ENCODE data around the gene PINLYP. TPM values are rescaled to one million over a fixed set of nuclear protein-coding genes. Genes with fewer than 3 reads are reported as not detected.
"Not testable (repeated sequence)": the region's sequence is repeated elsewhere in the genome, so short reads cannot be mapped to it uniquely, and the experiment has no call there.

Gene PINLYP
- total and polyA plus RNA-seq, 2 donors, result 12.3 to 16.0 TPM

DNA sequence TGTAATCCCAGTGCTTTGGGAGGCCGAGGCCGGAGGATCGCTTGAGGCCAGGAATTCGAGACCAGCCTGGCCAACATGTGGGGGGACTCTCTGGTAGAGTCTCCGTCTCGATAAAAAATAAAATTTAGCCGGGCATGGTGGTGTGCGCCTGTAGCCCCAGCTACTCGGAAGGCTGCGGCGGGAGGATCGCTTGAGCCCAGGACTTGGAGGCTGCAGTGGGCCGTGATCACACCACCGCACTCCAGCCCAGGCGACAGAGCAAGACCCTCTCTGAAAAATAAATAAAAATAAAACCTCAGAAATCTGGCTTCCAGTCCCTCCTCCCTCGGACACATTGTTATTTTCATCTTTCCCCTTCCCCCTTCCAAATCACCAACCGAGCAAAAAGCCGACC, 20.0 kb downstream of the PINLYP start:
- DNase-seq (ENCODE audit: low read depth in 6 of 9, low spot score in 9 of 9), result no peak
- H3K36me3 ChIP-seq (ENCODE audit: control insufficient read depth in 2 of 2, insufficient read depth in 2 of 2, low read length in 1 of 2), result peaks cover 37 to 48% of the 10 kb centered on the region in 2 donors
- H3K27me3 ChIP-seq (ENCODE audit: control insufficient read depth in 2 of 2, insufficient read depth in 1 of 2, low read length in 1 of 2), result no peaks in the 10 kb centered on the region
- peak overlapping the region; percentile 80 to 82 for H3K27ac ChIP-seq (ENCODE audit: low read depth in 1 of 2, low read length in 1 of 2)
- H3K9me3 ChIP-seq (ENCODE audit: control insufficient read depth in 2 of 2, insufficient read depth in 1 of 2, low read length in 1 of 2), result no peaks in the 10 kb centered on the region
- peaks cover 14 to 35% of the 10 kb centered on the region in 2 donors for H3K4me1 ChIP-seq (ENCODE audit: control insufficient read depth in 2 of 2, insufficient read depth in 2 of 2, low read length in 2 of 2)
- under 1% methylated on average over 18 of the region's 18 CpGs for WGBS
- H3K4me3 ChIP-seq (ENCODE audit: low read length in 2 of 2), result peak overlapping the region; percentile 73 to 78

DNA sequence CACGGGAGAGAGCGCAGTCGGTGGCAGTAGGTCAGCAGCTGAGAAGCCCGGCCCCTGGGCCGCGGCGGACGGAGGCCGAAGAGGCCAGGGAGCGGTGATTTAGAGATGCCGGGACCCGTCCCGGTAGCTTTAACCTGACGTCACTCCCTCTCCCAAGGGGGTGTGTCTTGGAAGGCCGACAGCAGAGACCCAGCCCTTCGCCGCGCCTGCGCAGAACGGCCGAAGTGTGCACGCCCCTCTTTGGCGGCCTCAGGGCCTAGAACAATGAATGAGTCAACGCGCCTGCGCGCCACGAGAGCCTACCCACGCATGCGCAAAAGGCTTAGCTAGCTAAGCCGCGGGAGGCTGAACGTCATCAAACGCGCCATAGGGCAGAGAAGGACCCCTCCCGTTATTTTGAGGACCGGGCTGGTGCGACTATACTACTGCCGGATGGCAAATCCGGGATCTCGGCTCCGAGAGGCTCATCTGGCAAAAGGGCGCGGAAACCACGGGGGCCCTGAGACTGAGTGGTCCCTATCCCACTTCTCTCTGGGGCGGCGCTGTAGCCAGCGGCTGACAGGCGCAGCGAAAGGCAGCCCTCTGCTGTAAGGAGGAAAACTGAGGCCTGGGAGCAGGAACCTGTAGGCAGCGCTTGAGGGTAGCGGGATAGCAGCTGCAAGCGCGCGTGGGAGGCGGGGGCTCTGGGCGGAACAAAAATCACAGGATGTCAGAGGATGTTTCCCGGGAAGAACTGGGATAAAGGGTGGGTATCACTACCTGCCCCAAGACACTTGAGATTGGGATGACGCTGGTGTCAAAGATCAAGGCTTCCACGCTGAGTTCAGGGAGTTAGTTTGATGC, 20.6 kb downstream of the PINLYP start, which contains the start of the genes IRGQ and ZNF576:
Gene IRGQ (minus strand): TSS at position 136 of the 843 bp plus-strand sequence. CDS start 796 bp downstream, outside the sequence.
Gene ZNF576 (plus strand): TSS at position 597 of the 843 bp plus-strand sequence. CDS start 514 bp downstream, outside the sequence.
- Histone ChIP-seq H3K27me3 (ENCODE audit: control insufficient read depth in 2 of 2, insufficient read depth in 1 of 2, low read length in 1 of 2) (no peaks in the 10 kb centered on the region), H3K4me3 (ENCODE audit: low read length in 2 of 2) (peak within 1 kb of the TSS; percentile 73 to 78), H3K27ac (ENCODE audit: low read depth in 1 of 2, low read length in 1 of 2) (peak within 1 kb of the TSS; percentile 94 to 98), H3K4me1 (ENCODE audit: control insufficient read depth in 2 of 2, insufficient read depth in 2 of 2, low read length in 2 of 2) (peaks cover 14 to 35% of the 10 kb centered on the region in 2 donors), H3K36me3 (ENCODE audit: control insufficient read depth in 2 of 2, insufficient read depth in 2 of 2, low read length in 1 of 2) (peaks cover 40 to 47% of the 10 kb centered on the region in 2 donors), H3K9me3 (ENCODE audit: control insufficient read depth in 2 of 2, insufficient read depth in 1 of 2, low read length in 1 of 2) (no peaks in the 10 kb centered on the region)
- DNase-seq (ENCODE audit: low read depth in 6 of 9, low spot score in 9 of 9), result peak; percentile 99 to 100 (median 100)
- WGBS, result under 1% methylated on average over 60 of the region's 60 CpGs

DNA sequence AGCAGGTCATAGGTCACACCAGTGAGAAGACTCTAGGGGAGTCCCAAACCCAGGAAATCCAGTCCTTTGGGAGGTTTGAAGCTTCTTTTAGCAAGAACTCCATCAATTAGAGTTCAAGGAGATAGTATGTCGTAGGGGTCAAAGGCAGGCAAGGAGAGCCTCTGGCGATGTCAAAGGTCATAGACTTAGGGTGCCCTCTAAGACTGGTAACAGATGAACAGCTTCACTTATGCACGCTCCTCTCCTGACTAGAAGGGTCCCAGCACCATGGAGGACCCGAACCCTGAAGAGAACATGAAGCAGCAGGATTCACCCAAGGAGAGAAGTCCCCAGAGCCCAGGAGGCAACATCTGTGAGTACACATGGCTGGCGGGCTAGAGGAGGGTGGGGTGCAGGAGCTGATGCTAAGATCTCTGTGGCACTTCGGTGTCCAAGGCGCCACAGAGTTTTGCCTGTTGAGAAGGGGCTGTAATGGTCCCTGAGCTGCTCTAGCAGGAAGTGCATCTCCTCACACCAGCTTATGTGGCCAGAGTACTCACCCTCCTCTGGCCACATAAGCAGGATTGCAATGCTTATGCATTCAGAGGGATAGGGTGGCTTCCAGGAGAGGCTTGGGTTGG, 21.4 kb downstream of the PINLYP start:
- H3K27ac ChIP-seq (ENCODE audit: low read depth in 1 of 2, low read length in 1 of 2), result peak overlapping the region in 1 of 2 donors; percentile 94
- 31% methylated on average over 7 of the region's 7 CpGs for WGBS
- no peaks in the 10 kb centered on the region for H3K27me3 ChIP-seq (ENCODE audit: control insufficient read depth in 2 of 2, insufficient read depth in 1 of 2, low read length in 1 of 2)
- H3K4me3 ChIP-seq (ENCODE audit: low read length in 2 of 2), result peak overlapping the region; percentile 62 to 72
- DNase-seq (ENCODE audit: low read depth in 6 of 9, low spot score in 9 of 9), result peak in 1 of 9 donors; percentile 31
- peaks cover 46 to 47% of the 10 kb centered on the region in 2 donors for H3K36me3 ChIP-seq (ENCODE audit: control insufficient read depth in 2 of 2, insufficient read depth in 2 of 2, low read length in 1 of 2)
- H3K9me3 ChIP-seq (ENCODE audit: control insufficient read depth in 2 of 2, insufficient read depth in 1 of 2, low read length in 1 of 2), result no peaks in the 10 kb centered on the region
- peaks cover 14 to 35% of the 10 kb centered on the region in 2 donors for H3K4me1 ChIP-seq (ENCODE audit: control insufficient read depth in 2 of 2, insufficient read depth in 2 of 2, low read length in 2 of 2)

DNA sequence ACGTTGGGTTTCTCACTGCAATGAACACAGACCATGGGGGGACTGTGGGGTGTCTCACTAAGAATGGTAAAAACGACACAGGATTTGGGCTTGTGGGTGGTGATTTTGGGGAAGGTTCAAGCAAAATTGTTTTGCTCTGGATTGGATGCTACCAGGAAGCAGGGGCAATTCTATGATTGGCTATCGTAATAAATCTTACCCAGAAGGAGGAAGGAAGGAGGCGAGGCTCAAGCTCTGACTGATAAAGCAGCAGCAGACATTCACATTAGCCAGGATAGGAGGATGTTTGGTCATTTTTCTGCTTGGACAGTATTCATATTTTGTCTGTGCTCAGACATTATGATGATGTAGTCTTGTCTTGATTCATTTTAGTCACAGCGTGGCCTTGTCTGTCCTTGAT, 22.3 kb downstream of the PINLYP start:
- peaks cover 14 to 35% of the 10 kb centered on the region in 2 donors for H3K4me1 ChIP-seq (ENCODE audit: control insufficient read depth in 2 of 2, insufficient read depth in 2 of 2, low read length in 2 of 2)
- no peak overlapping the region for H3K4me3 ChIP-seq (ENCODE audit: low read length in 2 of 2)
- 55% methylated on average over 5 of the region's 5 CpGs for WGBS

DNA sequence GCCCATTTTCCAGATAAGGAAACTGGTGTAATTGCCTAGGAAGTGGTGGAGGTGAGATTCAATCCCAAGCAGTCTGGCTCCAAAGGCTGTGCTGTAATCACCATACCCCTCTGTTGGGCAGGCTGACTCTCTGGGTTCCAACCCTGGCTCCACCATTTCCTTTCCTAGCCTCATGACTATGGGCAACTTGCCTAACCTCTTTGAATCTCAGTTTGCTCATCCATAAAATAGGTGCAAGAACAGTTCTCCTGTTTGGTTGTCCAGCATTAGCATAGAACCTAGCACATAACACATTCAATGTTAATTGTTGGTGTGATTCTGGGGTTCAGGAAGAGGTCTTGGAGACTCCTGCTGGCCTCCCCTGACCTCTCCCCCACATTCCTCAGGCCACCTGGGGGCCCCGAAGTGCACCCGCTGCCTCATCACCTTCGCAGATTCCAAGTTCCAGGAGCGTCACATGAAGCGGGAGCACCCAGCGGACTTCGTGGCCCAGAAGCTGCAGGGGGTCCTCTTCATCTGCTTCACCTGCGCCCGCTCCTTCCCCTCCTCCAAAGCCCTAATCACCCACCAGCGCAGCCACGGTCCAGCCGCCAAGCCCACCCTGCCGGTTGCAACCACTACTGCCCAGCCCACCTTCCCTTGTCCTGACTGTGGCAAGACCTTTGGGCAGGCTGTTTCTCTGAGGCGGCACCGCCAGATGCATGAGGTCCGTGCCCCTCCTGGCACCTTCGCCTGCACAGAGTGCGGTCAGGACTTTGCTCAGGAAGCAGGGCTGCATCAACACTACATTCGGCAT, 23.0 kb downstream of the PINLYP start:
- H3K27ac ChIP-seq (ENCODE audit: low read depth in 1 of 2, low read length in 1 of 2), result no peak overlapping the region
- peaks cover 38 to 46% of the 10 kb centered on the region in 2 donors for H3K36me3 ChIP-seq (ENCODE audit: control insufficient read depth in 2 of 2, insufficient read depth in 2 of 2, low read length in 1 of 2)
- H3K9me3 ChIP-seq (ENCODE audit: control insufficient read depth in 2 of 2, insufficient read depth in 1 of 2, low read length in 1 of 2), result no peaks in the 10 kb centered on the region
- H3K27me3 ChIP-seq (ENCODE audit: control insufficient read depth in 2 of 2, insufficient read depth in 1 of 2, low read length in 1 of 2), result no peaks in the 10 kb centered on the region
- DNase-seq (ENCODE audit: low read depth in 6 of 9, low spot score in 9 of 9), result no peak
- no peak overlapping the region for H3K4me3 ChIP-seq (ENCODE audit: low read length in 2 of 2)
- 98% methylated on average over 19 of the region's 19 CpGs for WGBS
- H3K4me1 ChIP-seq (ENCODE audit: control insufficient read depth in 2 of 2, insufficient read depth in 2 of 2, low read length in 2 of 2), result peaks cover 14 to 35% of the 10 kb centered on the region in 2 donors

More for the DNA sequence above, 22.3 kb downstream of the PINLYP start:
- H3K9me3 ChIP-seq (ENCODE audit: control insufficient read depth in 2 of 2, insufficient read depth in 1 of 2, low read length in 1 of 2), result no peaks in the 10 kb centered on the region
- H3K27me3 ChIP-seq (ENCODE audit: control insufficient read depth in 2 of 2, insufficient read depth in 1 of 2, low read length in 1 of 2), result no peaks in the 10 kb centered on the region
- peaks cover 44 to 49% of the 10 kb centered on the region in 2 donors for H3K36me3 ChIP-seq (ENCODE audit: control insufficient read depth in 2 of 2, insufficient read depth in 2 of 2, low read length in 1 of 2)
- DNase-seq (ENCODE audit: low read depth in 6 of 9, low spot score in 9 of 9), result no peak
- H3K27ac ChIP-seq (ENCODE audit: low read depth in 1 of 2, low read length in 1 of 2), result no peak overlapping the region

DNA sequence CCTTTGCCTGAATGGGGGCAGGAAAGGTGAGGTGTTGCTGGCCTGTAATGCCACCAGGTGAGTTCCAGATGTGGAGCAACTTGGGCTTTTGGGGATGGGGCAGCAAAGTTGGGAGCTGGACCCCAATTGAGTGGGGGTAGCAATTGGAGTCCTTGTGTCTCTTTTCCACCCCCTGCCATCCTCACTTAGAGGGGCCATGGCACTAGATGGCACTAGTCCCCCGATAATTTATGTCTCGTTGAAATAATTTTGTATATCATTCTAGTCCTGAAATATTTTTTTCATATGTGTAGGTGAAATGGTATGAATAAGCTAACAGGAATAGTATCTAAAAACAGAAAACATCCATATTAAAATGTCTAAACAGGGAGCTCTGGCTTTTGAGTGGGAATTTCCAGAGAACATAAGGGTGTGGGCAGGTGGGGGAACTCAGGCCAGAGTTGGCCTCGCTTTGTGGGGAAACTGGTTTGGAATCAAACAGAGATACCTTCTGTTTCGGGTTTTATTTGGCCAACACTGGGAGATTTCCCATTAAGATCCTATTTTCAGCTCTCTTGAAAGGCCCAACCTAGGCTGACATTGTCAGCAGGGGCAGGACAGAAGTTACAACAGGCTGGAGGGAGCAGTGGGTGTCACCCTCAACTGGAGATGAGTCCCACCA, 24.2 kb downstream of the PINLYP start:
- Histone ChIP-seq H3K9me3 (ENCODE audit: control insufficient read depth in 2 of 2, insufficient read depth in 1 of 2, low read length in 1 of 2) (no peaks in the 10 kb centered on the region), H3K27me3 (ENCODE audit: control insufficient read depth in 2 of 2, insufficient read depth in 1 of 2, low read length in 1 of 2) (no peaks in the 10 kb centered on the region), H3K4me3 (ENCODE audit: low read length in 2 of 2) (no peak overlapping the region), H3K4me1 (ENCODE audit: control insufficient read depth in 2 of 2, insufficient read depth in 2 of 2, low read length in 2 of 2) (peaks cover 8 to 25% of the 10 kb centered on the region in 2 donors), H3K27ac (ENCODE audit: low read depth in 1 of 2, low read length in 1 of 2) (no peak overlapping the region), H3K36me3 (ENCODE audit: control insufficient read depth in 2 of 2, insufficient read depth in 2 of 2, low read length in 1 of 2) (peaks cover 33 to 41% of the 10 kb centered on the region in 2 donors)
- DNase-seq (ENCODE audit: low read depth in 6 of 9, low spot score in 9 of 9), result no peak
- 98% methylated on average over 4 of the region's 4 CpGs for WGBS

DNA sequence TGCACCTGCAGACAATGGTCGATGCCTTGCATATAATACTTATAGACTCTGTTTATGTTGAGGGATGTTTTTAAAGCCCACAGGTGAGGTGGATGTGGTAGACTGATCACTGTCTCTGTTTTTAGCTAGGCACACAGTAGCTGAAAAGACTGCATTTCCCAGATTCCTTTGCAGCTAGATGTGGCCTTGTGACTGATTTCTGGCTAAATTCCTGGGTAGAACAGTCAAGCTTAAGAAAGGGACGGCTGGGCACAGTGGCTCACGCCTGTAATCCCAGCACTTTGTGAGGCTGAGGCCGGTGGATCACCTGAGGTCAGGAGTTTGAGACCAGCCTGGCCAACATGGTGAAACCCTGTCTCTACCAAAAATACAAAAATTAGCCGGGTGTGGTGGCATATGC, 24.7 kb downstream of the PINLYP start:
- peaks cover 33 to 41% of the 10 kb centered on the region in 2 donors for H3K36me3 ChIP-seq (ENCODE audit: control insufficient read depth in 2 of 2, insufficient read depth in 2 of 2, low read length in 1 of 2)
- H3K27me3 ChIP-seq (ENCODE audit: control insufficient read depth in 2 of 2, insufficient read depth in 1 of 2, low read length in 1 of 2); H3K27ac ChIP-seq (ENCODE audit: low read depth in 1 of 2, low read length in 1 of 2); H3K9me3 ChIP-seq (ENCODE audit: control insufficient read depth in 2 of 2, insufficient read depth in 1 of 2, low read length in 1 of 2); DNase-seq (ENCODE audit: low read depth in 6 of 9, low spot score in 9 of 9); H3K4me3 ChIP-seq (ENCODE audit: low read length in 2 of 2): not testable (repeated sequence)
- H3K4me1 ChIP-seq (ENCODE audit: control insufficient read depth in 2 of 2, insufficient read depth in 2 of 2, low read length in 2 of 2), result peaks cover 6 to 20% of the 10 kb centered on the region in 2 donors
- WGBS, result 99% methylated on average over 5 of the region's 5 CpGs

DNA sequence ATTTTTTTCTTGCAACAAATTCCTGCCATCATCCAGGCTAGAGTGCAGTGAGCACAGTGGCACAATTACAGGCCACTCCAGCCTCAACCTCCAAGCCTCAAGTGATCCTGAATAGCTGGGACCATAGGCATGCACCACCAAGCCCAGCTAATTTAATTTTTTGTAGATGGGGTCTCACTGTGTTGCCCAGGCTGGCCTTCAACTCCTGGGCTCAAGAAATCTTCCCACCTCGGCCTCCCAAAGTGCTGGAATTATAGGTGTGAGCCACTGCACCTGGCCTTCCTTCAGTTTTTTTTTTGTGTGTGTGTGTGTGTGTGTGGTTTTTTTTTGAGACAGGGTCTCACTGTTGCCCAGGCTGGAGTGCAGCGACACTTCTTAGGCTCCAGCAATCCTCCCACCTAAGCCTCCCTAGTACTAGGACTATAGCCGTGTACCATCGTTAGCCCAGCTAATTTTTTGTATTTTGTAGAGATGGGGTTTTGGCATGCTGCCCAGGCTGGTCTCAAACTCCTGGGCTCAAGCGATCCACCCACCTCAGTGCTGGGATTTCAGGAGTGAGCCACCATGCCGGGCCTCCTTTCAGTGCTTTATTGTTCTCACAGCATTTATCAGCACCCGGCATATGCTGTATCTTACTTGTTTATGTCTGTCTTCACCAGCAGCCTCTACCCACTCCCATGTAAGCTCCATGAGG, 30.4 kb downstream of the PINLYP start:
- WGBS, result 88% methylated on average over 7 of the region's 7 CpGs
- H3K4me3 ChIP-seq (ENCODE audit: low read length in 2 of 2), result no peak overlapping the region
- DNase-seq (ENCODE audit: low read depth in 6 of 9, low spot score in 9 of 9), result no peak
- H3K4me1 ChIP-seq (ENCODE audit: control insufficient read depth in 2 of 2, insufficient read depth in 2 of 2, low read length in 2 of 2), result peaks cover 0 to 4% of the 10 kb centered on the region in 2 donors
- H3K36me3 ChIP-seq (ENCODE audit: control insufficient read depth in 2 of 2, insufficient read depth in 2 of 2, low read length in 1 of 2), result peaks cover 33 to 47% of the 10 kb centered on the region in 2 donors
- no peaks in the 10 kb centered on the region for H3K9me3 ChIP-seq (ENCODE audit: control insufficient read depth in 2 of 2, insufficient read depth in 1 of 2, low read length in 1 of 2)
- no peaks in the 10 kb centered on the region for H3K27me3 ChIP-seq (ENCODE audit: control insufficient read depth in 2 of 2, insufficient read depth in 1 of 2, low read length in 1 of 2)
- H3K27ac ChIP-seq (ENCODE audit: low read depth in 1 of 2, low read length in 1 of 2), result peak overlapping the region in 1 of 2 donors; percentile 36

All from thymus (tissue), 11 donors.